GM12891 (cell line): ENCODE data around the gene LHFPL6.

Experiments
- DNase-seq: peaks from one replicate; pipeline ENCODE4 v3.0.0; 2011; ENCODE audit warnings: low spot score; ENCODE audit not compliant: insufficient read length
- FAIRE-seq: peaks from 2 replicates; lab custom pipeline; 2011; peaks lifted over from hg19 to GRCh38; lab: Jason Lieb, UNC
- PAX5 ChIP-seq: IDR thresholded peaks from 2 replicates; pipeline ENCODE4 v1.6.1; 2011; ENCODE audit warnings: low read length, moderate library complexity, mild to moderate bottlenecking; ENCODE audit not compliant: insufficient read depth, severe bottlenecking
- POLR2A ChIP-seq: IDR thresholded peaks from 2 replicates; pipeline ENCODE4 v1.6.1; 2011; ENCODE audit warnings: low read depth, low read length, control low read depth
- POLR2AphosphoS5 ChIP-seq: IDR thresholded peaks from 2 replicates; pipeline ENCODE4 v1.6.1; 2011; ENCODE audit warnings: low read depth, low read length, control low read depth
- POU2F2 ChIP-seq: IDR thresholded peaks from 2 replicates; pipeline ENCODE4 v1.6.1; 2011; ENCODE audit warnings: low read depth, mild to moderate bottlenecking, control low read depth, low read length, moderate library complexity
- SPI1 ChIP-seq: IDR thresholded peaks from 2 replicates; pipeline ENCODE4 v1.6.1; 2011; ENCODE audit warnings: low read depth, low read length, control low read depth
- TAF1 ChIP-seq: IDR thresholded peaks from 2 replicates; pipeline ENCODE4 v1.6.1; 2011; ENCODE audit warnings: low read depth, low read length, control low read depth

LHFPL6 gene

GRCh38 chr13:39559847-39560246, 43.1 kb downstream of the LHFPL6 start:
- FAIRE-seq (no peak), DNase-seq (no peak)
- TF ChIP-seq PAX5 (no peak), POLR2A (no peak), SPI1 (no peak), POLR2AphosphoS5 (no peak), POU2F2 (no peak), TAF1 (no peak)

GRCh38 chr13:39557285-39557955, 45.6 kb downstream of the LHFPL6 start:
- no peak for TF ChIP-seq POLR2A
- TF ChIP-seq SPI1 = no peak
- TF ChIP-seq PAX5 = no peak
- no peak for TF ChIP-seq TAF1
- no peak for TF ChIP-seq POLR2AphosphoS5
- no peak for TF ChIP-seq POU2F2
- FAIRE-seq = no peak
- no peak for DNase-seq

- FAIRE-seq (no peak), DNase-seq (no peak)
- TF ChIP-seq SPI1 (no peak), PAX5 (no peak), POU2F2 (no peak), TAF1 (no peak), POLR2A (no peak), POLR2AphosphoS5 (no peak)
Measured at GRCh38 chr13:39556866-39557265, 46.1 kb downstream of the LHFPL6 start.

- DNase-seq (no peak), FAIRE-seq (no peak)
- TF ChIP-seq POLR2AphosphoS5 (no peak), SPI1 (no peak), TAF1 (no peak), PAX5 (no peak), POU2F2 (no peak), POLR2A (no peak)
Measured at GRCh38 chr13:39554371-39554770, 48.6 kb downstream of the LHFPL6 start.

GRCh38 chr13:39552246-39552645, 50.7 kb downstream of the LHFPL6 start:
- no peak for FAIRE-seq
- TF ChIP-seq POU2F2 (no peak), TAF1 (no peak), POLR2A (no peak), POLR2AphosphoS5 (no peak), PAX5 (no peak), SPI1 (no peak)
- no peak for DNase-seq

GRCh38 chr13:39550931-39551330, 52.1 kb downstream of the LHFPL6 start:
- DNase-seq (no peak), FAIRE-seq (no peak)
- TF ChIP-seq POLR2AphosphoS5 = no peak

- FAIRE-seq (no peak), DNase-seq (no peak)
- TF ChIP-seq POLR2A = no peak
- no peak for TF ChIP-seq SPI1
- no peak for TF ChIP-seq TAF1
- no peak for TF ChIP-seq POLR2AphosphoS5
Measured at GRCh38 chr13:39547108-39547507, 55.9 kb downstream of the LHFPL6 start.

- FAIRE-seq = no peak
- TF ChIP-seq POLR2AphosphoS5 = no peak
- no peak for TF ChIP-seq PAX5
- no peak for TF ChIP-seq POLR2A
- no peak for TF ChIP-seq POU2F2
- TF ChIP-seq SPI1 = no peak
- no peak for TF ChIP-seq TAF1
- DNase-seq = no peak
Measured at GRCh38 chr13:39542361-39542760, 60.6 kb downstream of the LHFPL6 start.

GRCh38 chr13:39540929-39541605, 61.9 kb downstream of the LHFPL6 start:
- DNase-seq (no peak), FAIRE-seq (no peak)
- TF ChIP-seq TAF1 = no peak
- no peak for TF ChIP-seq POLR2A
- TF ChIP-seq PAX5 = no peak
- no peak for TF ChIP-seq POU2F2

GRCh38 chr13:39538816-39539790, 63.9 kb downstream of the LHFPL6 start:
- TF ChIP-seq POLR2A (no peak), POU2F2 (no peak)
- no peak for DNase-seq
- no peak for FAIRE-seq
